NCI-H128 (cell line): ENCODE measurements around the gene B3GALT6.

Experiments used
- DNase-seq: peaks from one replicate; lab custom pipeline; 2025; ENCODE audit not compliant: unreplicated experiment; lab: John Stamatoyannopoulos, UW

The B3GALT6 gene

DNA sequence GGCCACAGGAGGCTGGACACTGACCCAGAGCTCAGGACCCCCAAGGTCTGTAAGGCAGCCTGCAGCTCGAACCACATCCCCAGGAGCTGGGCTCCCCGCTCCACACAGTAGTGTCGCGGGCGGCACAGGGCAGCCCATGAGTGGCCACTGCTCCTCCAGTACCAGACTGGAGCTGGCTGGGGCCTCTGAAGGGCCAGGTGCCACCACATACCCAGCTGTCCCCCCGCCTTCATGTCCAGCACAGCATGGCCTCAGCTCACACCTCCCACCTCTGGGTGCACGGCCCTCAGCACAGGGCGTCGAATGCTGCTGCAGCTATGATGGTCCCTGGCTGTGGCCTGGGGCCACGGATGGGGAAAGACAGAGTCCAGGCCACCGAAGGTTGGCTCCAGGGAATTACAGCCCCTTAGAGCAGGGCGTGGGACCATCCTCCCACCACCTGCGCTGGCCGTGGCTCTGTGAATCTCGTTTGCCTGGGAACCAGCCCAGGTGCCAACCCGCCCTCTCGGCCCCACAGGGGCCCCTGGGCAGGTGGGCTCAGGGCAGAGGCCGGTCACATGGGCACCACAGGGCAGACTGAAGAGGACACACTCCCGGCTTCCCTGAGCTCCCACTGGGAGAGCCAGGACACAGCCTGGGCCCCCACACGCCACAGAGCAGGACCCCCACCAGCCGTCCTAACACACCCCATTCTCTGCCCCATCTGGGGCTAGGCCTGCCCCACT, 16.0 kb upstream of the B3GALT6 start:
- DNase-seq = no peak

- DNase-seq = no peak
Measured at GRCh38 chr1:1216770-1217620, 15.0 kb upstream of the B3GALT6 start.

DNA sequence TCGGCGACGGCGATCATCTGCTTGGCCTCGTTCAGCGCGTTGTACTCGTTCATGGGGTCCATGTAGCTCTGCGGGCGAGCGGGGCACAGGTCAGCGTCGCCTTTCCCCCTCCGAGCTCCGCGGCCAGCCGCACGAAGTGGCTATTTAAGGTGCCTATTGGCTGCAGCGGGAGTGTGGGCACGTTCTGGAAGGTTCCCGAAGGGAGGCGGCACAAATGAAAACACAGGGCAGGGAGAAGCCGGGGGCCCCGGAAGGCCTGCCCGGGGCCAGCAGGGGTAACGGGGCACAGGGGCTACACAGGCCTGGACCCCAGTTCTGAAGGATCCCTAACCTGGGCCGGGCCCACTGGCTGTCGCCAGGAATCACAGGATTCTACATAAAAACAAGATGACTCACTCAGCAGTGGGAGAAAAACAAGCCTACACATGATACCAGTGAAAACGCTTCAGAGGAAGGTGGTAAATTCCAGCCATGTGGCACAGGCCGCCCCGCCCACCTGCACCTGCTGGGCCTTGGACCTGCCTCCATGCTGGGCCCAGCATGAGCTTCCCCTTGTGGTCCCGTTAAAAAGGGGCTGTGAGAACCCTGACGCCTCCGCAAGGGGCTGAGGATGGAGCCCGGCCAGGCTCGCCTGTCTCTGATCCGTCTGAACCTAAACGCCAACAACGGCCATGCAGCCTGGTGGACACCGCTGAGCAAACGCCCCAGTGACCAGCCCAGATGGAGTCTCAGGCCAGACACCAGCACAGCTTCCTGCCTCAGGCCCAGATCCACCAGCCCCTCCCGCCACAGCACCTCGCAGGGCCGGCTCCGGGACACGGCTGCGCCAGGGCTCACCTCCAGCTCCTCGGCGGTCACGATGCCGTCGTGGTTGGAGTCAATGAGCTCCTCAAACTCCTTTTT, 14.2 kb upstream of the B3GALT6 start:
- no peak for DNase-seq

DNA sequence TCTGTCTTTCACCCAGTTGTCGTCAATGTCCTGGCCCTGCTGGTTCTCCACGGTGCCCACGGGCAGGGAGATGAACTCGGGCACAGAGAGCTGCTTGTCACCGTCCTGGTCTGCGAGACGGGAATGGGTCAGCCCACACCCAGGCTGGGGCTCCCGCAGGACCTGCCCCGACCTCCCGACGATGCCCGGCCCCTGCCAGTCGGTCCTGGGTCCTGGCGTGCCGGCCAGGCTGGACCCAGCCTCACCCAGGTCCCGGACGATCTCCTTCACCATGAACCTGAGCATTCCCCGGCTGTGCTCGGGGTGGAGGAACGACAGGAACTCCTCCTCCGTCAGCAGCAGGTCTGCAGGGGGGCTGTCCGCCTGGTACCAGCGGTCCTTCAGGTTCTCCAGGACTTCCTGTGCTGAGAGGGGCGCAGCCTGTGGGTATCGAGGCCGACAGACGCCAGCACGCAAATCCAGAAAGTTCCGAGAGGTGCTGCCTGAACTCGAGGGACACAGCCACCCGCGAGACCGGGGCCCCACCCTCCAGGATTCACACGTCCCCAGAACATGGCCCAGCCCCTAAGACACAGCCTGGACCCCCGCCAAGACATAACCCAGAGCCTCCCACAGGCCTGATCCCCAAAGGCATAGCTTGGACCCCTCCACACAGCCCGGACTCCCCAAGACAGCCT, 13.4 kb upstream of the B3GALT6 start:
- no peak for DNase-seq

- no peak for DNase-seq
Measured at GRCh38 chr1:1219341-1219740, 12.7 kb upstream of the B3GALT6 start.

GRCh38 chr1:1220197-1220596, 11.8 kb upstream of the B3GALT6 start:
- DNase-seq = no peak

- DNase-seq = no peak
Measured at GRCh38 chr1:1221887-1222574, 10.0 kb upstream of the B3GALT6 start.

GRCh38 chr1:1222575-1223225, 9.3 kb upstream of the B3GALT6 start:
- no peak for DNase-seq

GRCh38 chr1:1223321-1223720, 8.7 kb upstream of the B3GALT6 start:
- DNase-seq = no peak

DNA sequence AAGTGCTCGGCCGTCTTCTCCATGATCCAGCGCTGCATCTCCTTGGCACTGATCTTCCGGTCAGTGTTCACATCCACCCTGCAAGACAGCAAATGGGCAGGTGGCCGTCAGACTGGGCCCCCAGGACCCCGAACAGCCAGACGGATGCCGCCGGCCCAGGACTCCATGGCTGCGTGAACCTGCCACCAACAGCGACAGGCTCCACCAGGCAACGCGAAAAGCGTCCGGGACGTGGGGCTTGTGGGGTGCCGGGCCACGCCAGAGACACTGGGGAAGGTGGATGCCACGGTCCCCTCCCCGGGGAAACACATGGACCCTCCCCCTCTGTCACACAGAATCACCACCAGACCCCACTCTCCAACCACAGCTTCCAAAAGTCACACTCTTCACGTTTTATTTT, 8.1 kb upstream of the B3GALT6 start:
- DNase-seq = no peak

- DNase-seq = no peak
Measured at GRCh38 chr1:1225238-1225845, 6.7 kb upstream of the B3GALT6 start.

DNA sequence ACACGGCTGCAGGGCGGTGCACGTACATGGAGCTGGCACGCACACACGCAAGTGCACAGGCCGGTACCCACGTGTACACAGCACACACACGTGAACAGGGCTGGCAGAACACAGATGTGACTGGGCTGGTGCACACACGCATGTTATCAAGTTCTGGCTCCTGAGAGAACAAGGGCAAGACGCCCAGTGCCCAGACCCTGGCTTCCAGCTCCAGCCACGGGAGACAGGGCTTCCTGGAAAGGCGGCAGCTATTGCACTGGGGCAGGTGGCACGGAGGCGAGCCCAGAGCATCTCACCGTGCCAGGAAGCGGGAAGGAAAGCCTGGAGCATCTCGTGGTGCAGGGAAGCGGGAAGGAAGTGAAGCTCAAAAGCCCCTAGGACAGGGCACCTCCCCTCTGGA, 6.1 kb upstream of the B3GALT6 start:
- DNase-seq = no peak

DNA sequence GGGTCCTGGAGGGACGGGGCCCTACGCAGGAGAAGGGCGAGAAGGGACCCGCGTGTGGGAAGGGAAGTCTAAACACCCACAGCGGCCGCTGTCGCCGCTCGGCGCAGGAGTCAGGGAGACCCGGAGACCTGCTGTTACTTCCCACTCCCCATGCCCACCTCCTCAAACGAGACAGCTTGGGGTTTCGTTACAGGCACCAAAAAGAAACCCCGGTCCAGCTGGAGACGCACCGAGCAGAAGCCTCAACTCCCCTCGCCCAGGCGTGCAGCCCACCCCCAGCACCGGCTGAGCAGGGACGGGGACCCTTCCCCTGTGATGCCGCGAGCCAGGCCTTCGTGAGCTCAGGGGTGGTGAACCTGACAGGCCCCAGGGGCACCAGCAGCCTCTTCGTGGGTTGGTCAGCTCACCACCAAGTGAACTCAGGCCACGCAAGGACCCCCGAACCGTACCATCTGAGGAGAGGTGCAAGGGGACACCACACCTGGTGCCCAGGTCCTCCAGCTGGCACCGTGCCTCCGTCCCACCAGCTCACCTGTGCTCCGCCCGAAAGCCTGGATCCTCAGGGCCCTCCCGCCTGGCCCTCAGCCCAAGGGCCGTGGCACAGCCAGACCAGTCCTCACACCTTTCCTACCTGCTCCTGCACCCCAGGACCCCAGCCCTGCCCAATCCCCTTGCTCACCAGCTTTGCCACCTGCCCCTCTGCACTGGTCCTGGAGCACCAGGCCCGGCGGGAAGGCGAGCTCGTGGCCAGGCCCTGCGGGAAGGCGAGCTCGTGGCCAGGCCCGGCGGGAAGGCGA, 5.3 kb upstream of the B3GALT6 start:
- no peak for DNase-seq

- DNase-seq = no peak
Measured at GRCh38 chr1:1227386-1227785, 4.7 kb upstream of the B3GALT6 start.

DNA sequence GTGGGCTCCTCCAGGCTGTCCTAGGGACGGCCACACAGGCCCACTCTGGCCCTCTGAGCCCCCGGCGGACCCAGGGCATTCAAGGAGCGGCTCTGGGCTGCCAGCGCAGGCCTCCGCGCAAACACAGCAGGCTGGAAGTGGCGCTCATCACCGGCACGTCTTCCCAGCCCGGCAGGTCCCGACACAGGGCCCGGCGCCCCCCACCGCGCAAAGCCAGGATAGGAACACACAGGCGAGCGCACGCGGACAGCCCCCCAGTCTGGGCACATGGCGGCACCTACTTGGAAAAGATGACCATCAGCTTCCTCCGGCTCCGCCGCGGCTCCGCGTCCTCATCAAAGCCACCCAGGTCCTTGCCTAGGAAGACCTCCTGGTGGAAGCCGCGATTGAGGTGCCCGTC, 3.9 kb upstream of the B3GALT6 start:
- DNase-seq = no peak

GRCh38 chr1:1228596-1229321, 3.3 kb upstream of the B3GALT6 start:
- no peak for DNase-seq

GRCh38 chr1:1229770-1230169, 2.3 kb upstream of the B3GALT6 start:
- DNase-seq = no peak
